ENCODE data around the gene MAPKBP1. TPM values are rescaled to one million over a fixed set of nuclear protein-coding genes. Genes with fewer than 3 reads are reported as not detected.

MAPKBP1 gene
- total RNA-seq, 2 donors from 2014 or later = 16.7 to 26.3 TPM

GRCh38 chr15:41817781-41818180, 43.5 kb downstream of the MAPKBP1 start:
- no peak overlapping the region for H3K27ac ChIP-seq (ENCODE audit: low read depth, low read length)
- H3K4me1 ChIP-seq (ENCODE audit: control insufficient read depth, insufficient read depth, low read length) = no peaks in the 10 kb centered on the region
- peaks cover 10% of the 10 kb centered on the region for H3K36me3 ChIP-seq (ENCODE audit: control insufficient read depth, insufficient read depth, low read length)
- H3K27me3 ChIP-seq (ENCODE audit: control insufficient read depth, insufficient read depth, low read length, poor library complexity, severe bottlenecking) = no peaks in the 10 kb centered on the region
- Mint-ChIP-seq H3K4me3 (no peak overlapping the region), H3K9me3 (no peaks in the 10 kb centered on the region), H3K36me3 (ENCODE audit: low read depth) (peaks cover 18% of the 10 kb centered on the region), H3K27me3 (ENCODE audit: insufficient read depth) (no peaks in the 10 kb centered on the region), H3K27ac (no peak overlapping the region), H3K4me1 (no peaks in the 10 kb centered on the region)
- WGBS, 2 experiments (ENCODE audit: insufficient coverage in 1 of 2, insufficient read length in 1 of 2) = 87 to 93% methylated on average over 4 to 6 of the region's 6 CpGs
- H3K4me3 ChIP-seq (ENCODE audit: low read length) = no peak overlapping the region
- DNase-seq = no peak
- no peaks in the 10 kb centered on the region for H3K9me3 ChIP-seq (ENCODE audit: control insufficient read depth, low read length)
- TF ChIP-seq CTCF (conservative IDR thresholded peaks at IDR 0.05) = no peak
- H3K9ac ChIP-seq (ENCODE audit: extremely low read depth, low read length, poor library complexity, severe bottlenecking) = no peak overlapping the region

- no peaks in the 10 kb centered on the region for H3K27me3 Mint-ChIP-seq (ENCODE audit: insufficient read depth)
- no peak overlapping the region for H3K27ac Mint-ChIP-seq
- H3K9me3 Mint-ChIP-seq = no peaks in the 10 kb centered on the region
- H3K4me3 ChIP-seq (ENCODE audit: low read length) = no peak overlapping the region
- DNase-seq = no peak
- H3K36me3 ChIP-seq (ENCODE audit: control insufficient read depth, insufficient read depth, low read length) = peaks cover 10% of the 10 kb centered on the region
- H3K4me1 ChIP-seq (ENCODE audit: control insufficient read depth, insufficient read depth, low read length) = no peaks in the 10 kb centered on the region
- no peak overlapping the region for H3K27ac ChIP-seq (ENCODE audit: low read depth, low read length)
- peaks cover 26% of the 10 kb centered on the region for H3K36me3 Mint-ChIP-seq (ENCODE audit: low read depth)
- no peak for TF ChIP-seq CTCF (conservative IDR thresholded peaks at IDR 0.05)
- no peaks in the 10 kb centered on the region for H3K4me1 Mint-ChIP-seq
- no peaks in the 10 kb centered on the region for H3K9me3 ChIP-seq (ENCODE audit: control insufficient read depth, low read length)
- no peak overlapping the region for H3K9ac ChIP-seq (ENCODE audit: extremely low read depth, low read length, poor library complexity, severe bottlenecking)
- H3K27me3 ChIP-seq (ENCODE audit: control insufficient read depth, insufficient read depth, low read length, poor library complexity, severe bottlenecking) = no peaks in the 10 kb centered on the region
- 90 to 96% methylated on average over 6 to 9 of the region's 9 CpGs for WGBS, 2 experiments (ENCODE audit: insufficient coverage in 1 of 2, insufficient read length in 1 of 2)
- H3K4me3 Mint-ChIP-seq = no peak overlapping the region
Observed at GRCh38 chr15:41819455-41820050, 45.3 kb downstream of the MAPKBP1 start.

- no peaks in the 10 kb centered on the region for H3K27me3 Mint-ChIP-seq (ENCODE audit: insufficient read depth)
- Histone ChIP-seq H3K9ac (ENCODE audit: extremely low read depth, low read length, poor library complexity, severe bottlenecking) (no peak overlapping the region), H3K4me3 (ENCODE audit: low read length) (no peak overlapping the region), H3K9me3 (ENCODE audit: control insufficient read depth, low read length) (no peaks in the 10 kb centered on the region), H3K27me3 (ENCODE audit: control insufficient read depth, insufficient read depth, low read length, poor library complexity, severe bottlenecking) (no peaks in the 10 kb centered on the region), H3K4me1 (ENCODE audit: control insufficient read depth, insufficient read depth, low read length) (no peaks in the 10 kb centered on the region), H3K27ac (ENCODE audit: low read depth, low read length) (no peak overlapping the region), H3K36me3 (ENCODE audit: control insufficient read depth, insufficient read depth, low read length) (peaks cover 10% of the 10 kb centered on the region)
- no peak for DNase-seq
- no peak overlapping the region for H3K27ac Mint-ChIP-seq
- H3K4me1 Mint-ChIP-seq = no peaks in the 10 kb centered on the region
- no peak for TF ChIP-seq CTCF (conservative IDR thresholded peaks at IDR 0.05)
- no peaks in the 10 kb centered on the region for H3K9me3 Mint-ChIP-seq
- no peak overlapping the region for H3K4me3 Mint-ChIP-seq
- 93 to 100% methylated on average over 5 to 6 of the region's 6 CpGs for WGBS, 2 experiments (ENCODE audit: insufficient coverage in 1 of 2, insufficient read length in 1 of 2)
- H3K36me3 Mint-ChIP-seq (ENCODE audit: low read depth) = peaks cover 27% of the 10 kb centered on the region
Observed at GRCh38 chr15:41820791-41821423, 46.6 kb downstream of the MAPKBP1 start.
